SK-N-SH (cell line): ENCODE results near the gene RNF150.

Experiments used
- CHD2 ChIP-seq: fragments of 150-350 bp; IDR thresholded peaks from 2 replicates; pipeline ENCODE4 v1.6.1; 2018; ENCODE audit warnings: low read length; ENCODE audit not compliant: partially characterized antibody
- CTCF ChIP-seq: fragments of 200-600 bp; sonication (generic); IDR thresholded peaks from 2 replicates; pipeline ENCODE4 v1.6.1; 2017; ENCODE audit warnings: antibody characterized with exemption, mild to moderate bottlenecking, moderate library complexity
- EP300 ChIP-seq, 2 experiments: IDR thresholded peaks; 2 replicates each; pipeline versions ENCODE4 v1.4.0 to v1.6.1; 2012; ENCODE audit warnings: borderline replicate concordance in 1 of 2, low read depth in 1 of 2, low read length in 1 of 2
- EZH2phosphoT487 ChIP-seq: fragments of 200-600 bp; sonication (generic); IDR thresholded peaks from 2 replicates; pipeline ENCODE4 v1.6.1; 2017; ENCODE audit warnings: low read depth, mixed run types, mild to moderate bottlenecking, antibody characterized with exemption, moderate library complexity, borderline replicate concordance
- FOSL2 ChIP-seq: IDR thresholded peaks from 2 replicates; pipeline ENCODE4 v1.4.0; 2012; ENCODE audit warnings: low read depth, mild to moderate bottlenecking, moderate library complexity, borderline replicate concordance
- FOXM1 ChIP-seq: IDR thresholded peaks from 2 replicates; pipeline ENCODE4 v1.4.0; 2012; ENCODE audit warnings: low read depth, mild to moderate bottlenecking
- MEF2A ChIP-seq: IDR thresholded peaks from 2 replicates; pipeline ENCODE4 v1.4.0; 2012; ENCODE audit warnings: low read depth, borderline replicate concordance
- POLR2AphosphoS5 ChIP-seq: IDR thresholded peaks from 2 replicates; pipeline ENCODE4 v1.6.1; 2012; ENCODE audit warnings: low read depth, low read length
- RAD21 ChIP-seq: IDR thresholded peaks from 2 replicates; pipeline ENCODE4 v1.6.1; 2012; ENCODE audit warnings: mild to moderate bottlenecking, low read length
- RCOR1 ChIP-seq: fragments of 150-350 bp; IDR thresholded peaks from 2 replicates; pipeline ENCODE4 v1.6.1; 2017; ENCODE audit warnings: antibody characterized with exemption, low read length
- REST ChIP-seq: IDR thresholded peaks from 2 replicates; pipeline ENCODE4 v1.6.1; 2012; ENCODE audit warnings: mild to moderate bottlenecking, low read depth, low read length, moderate library complexity
- SIN3A ChIP-seq: IDR thresholded peaks from 2 replicates; pipeline ENCODE4 v1.6.1; 2012; ENCODE audit warnings: low read depth, mild to moderate bottlenecking, low read length, moderate library complexity, borderline replicate concordance
- TAF1 ChIP-seq: IDR thresholded peaks from 2 replicates; pipeline ENCODE4 v1.6.1; 2012; ENCODE audit warnings: low read depth, mild to moderate bottlenecking, low read length, moderate library complexity, borderline replicate concordance
- TCF12 ChIP-seq: IDR thresholded peaks from 2 replicates; pipeline ENCODE4 v1.4.0; 2012

GRCh38 chr4:140996766-140997165 is 136.5 kb downstream of the RNF150 start:
- TF ChIP-seq CTCF = peak; percentile 24
- TF ChIP-seq TAF1 = no peak
- no peak for TF ChIP-seq CHD2
- no peak for TF ChIP-seq RCOR1
- no peak for TF ChIP-seq FOXM1
- no peak for TF ChIP-seq EP300 (IDR thresholded peaks at IDR 0.05; ENCODE audit: borderline replicate concordance in 1 of 2, low read depth in 1 of 2, low read length in 1 of 2)
- no peak for TF ChIP-seq POLR2AphosphoS5
- TF ChIP-seq REST = no peak
- no peak for TF ChIP-seq SIN3A
- TF ChIP-seq RAD21 = peak; percentile 18; the same call in 1 of the 2 replicates
- TF ChIP-seq MEF2A = no peak
- no peak for TF ChIP-seq EZH2phosphoT487
- TF ChIP-seq FOSL2 = no peak
- TF ChIP-seq TCF12 = no peak
